HepG2 (cell line): Measurements from ENCODE around the gene MMS19. TPM values are rescaled to one million over a fixed set of nuclear protein-coding genes. Genes with fewer than 3 reads are reported as not detected.

Experiments used
- ARID3A ChIP-seq: IDR thresholded peaks from 2 replicates; pipeline ENCODE4 v1.6.1; 2012; ENCODE audit warnings: low read depth, low read length, improper control_type of control experiment
- FOXA1 ChIP-seq, 2 experiments: fragments of 450-650 bp in 1 of 2; sonication (generic) in 1 of 2; formaldehyde crosslinking in 1 of 2; IDR thresholded peaks; 2 replicates each; pipeline versions ENCODE4 v1.4.0 to v1.6.1; 2016 to 2020; ENCODE audit warnings: missing genetic modification reagents in 1 of 2
- NR2F1 ChIP-seq, 2 experiments: fragments of 450-650 bp in 1 of 2; formaldehyde crosslinking in 1 of 2; IDR thresholded peaks; 2 replicates each; pipeline versions ENCODE4 v1.5.0 to v1.6.1; 2016 to 2020; ENCODE audit warnings: mild to moderate bottlenecking in 1 of 2, missing compliant biosample characterization in 1 of 2, missing genetic modification reagents in 1 of 2, moderate library complexity in 1 of 2
- POGZ ChIP-seq: sonication (generic); formaldehyde crosslinking; IDR thresholded peaks from 2 replicates; pipeline ENCODE4 v1.4.0; 2020; ENCODE audit warnings: mild to moderate bottlenecking, missing genetic modification reagents
- PPARG ChIP-seq: conservative IDR thresholded peaks from 2 replicates; pipeline ENCODE4 v1.6.1; 2016; ENCODE audit warnings: missing biosample characterization, missing genetic modification reagents
- RCOR2 ChIP-seq: IDR thresholded peaks from 2 replicates; pipeline ENCODE4 v1.6.1; 2016; ENCODE audit warnings: missing biosample characterization, missing genetic modification reagents
- RERE ChIP-seq: IDR thresholded peaks from 2 replicates; pipeline ENCODE4 v1.6.1; 2016; ENCODE audit warnings: low read depth, missing genetic modification reagents, missing compliant biosample characterization
- SP2 ChIP-seq: sonication (generic); formaldehyde crosslinking; IDR thresholded peaks from 2 replicates; pipeline ENCODE4 v1.5.1; 2020; ENCODE audit warnings: mild to moderate bottlenecking, missing genetic modification reagents
- TARDBP ChIP-seq: sonication (generic); formaldehyde crosslinking; IDR thresholded peaks from 2 replicates; pipeline ENCODE4 v1.8.0; 2022; ENCODE audit warnings: mild to moderate bottlenecking, missing genetic modification reagents
- TERF1 ChIP-seq: sonication (generic); formaldehyde crosslinking; IDR thresholded peaks from 2 replicates; pipeline ENCODE4 v1.8.0; 2022; ENCODE audit warnings: mild to moderate bottlenecking, missing genetic modification reagents, moderate library complexity
- TRIM24 ChIP-seq: sonication (generic); formaldehyde crosslinking; IDR thresholded peaks from 2 replicates; pipeline ENCODE4 v1.8.0; 2022; ENCODE audit warnings: mild to moderate bottlenecking, missing genetic modification reagents
- ZBTB7B ChIP-seq: sonication (generic); formaldehyde crosslinking; IDR thresholded peaks from 2 replicates; pipeline ENCODE4 v1.4.0; 2020; ENCODE audit warnings: missing genetic modification reagents
- ZNF460 ChIP-seq: sonication (generic); formaldehyde crosslinking; IDR thresholded peaks from 2 replicates; pipeline ENCODE4 v1.5.1; 2020; ENCODE audit warnings: missing genetic modification reagents, mild to moderate bottlenecking, borderline replicate concordance
- ZNF629 ChIP-seq: sonication (generic); formaldehyde crosslinking; conservative IDR thresholded peaks from 2 replicates; pipeline ENCODE4 v1.5.0; 2020; ENCODE audit warnings: missing genetic modification reagents
- ZNF674 ChIP-seq: sonication (generic); formaldehyde crosslinking; IDR thresholded peaks from 2 replicates; pipeline ENCODE4 v1.5.0; 2020; ENCODE audit warnings: low read depth, mild to moderate bottlenecking, missing genetic modification reagents
- ZNF770 ChIP-seq: sonication (generic); formaldehyde crosslinking; IDR thresholded peaks from 2 replicates; pipeline ENCODE4 v1.5.0; 2020; ENCODE audit warnings: mild to moderate bottlenecking, missing genetic modification reagents
- ZNF777 ChIP-seq: sonication (generic); formaldehyde crosslinking; IDR thresholded peaks from 2 replicates; pipeline ENCODE4 v1.4.0; 2020; ENCODE audit warnings: missing genetic modification reagents
- polyA plus RNA-seq, 8 experiments: library from polyadenylated mRNA; depleted of rRNA in 3 of 8; stranded (reverse) in 7 of 8; unstranded in 1 of 8; fragments of >200 nt; fragmentation: Illumina TruSeq in 4 of 8; extraction: Trizol in 4 of 8; gene quantifications; 2 replicates each; pipeline versions ENCODE4 v1.2.1 to v1.2.3, GENCODE V29; 2011 to 2016; ENCODE audit warnings: low read depth in 4 of 8, missing spikeins in 1 of 8, mixed read lengths in 1 of 8; ENCODE audit not compliant: insufficient read depth in 1 of 8
- total RNA-seq, 5 experiments: library from RNA; depleted of rRNA; stranded (reverse); fragments of >200 nt; fragmentation: Illumina TruSeq; extraction: Trizol; gene quantifications; 2 replicates each; pipeline ENCODE4 v1.2.3, GENCODE V29; 2016; ENCODE audit warnings: low read depth in 1 of 5

MMS19 gene
- total and polyA plus RNA-seq, 2 of the 13 experiments (the other 11 are each of a cell fraction or from before 2014, with no cell fraction given): 76.4 to 107 TPM

- TF ChIP-seq ARID3A (0 out of 2 replicates have a peak, but pooled peaks have one; percentile 13), ZBTB7B (CRISPR knock-in tag) (peak; percentile 45; the same call in 1 of the 2 replicates), TRIM24 (no peak), PPARG (0 out of 2 replicates have a peak, but pooled peaks have one; percentile 19), RERE (CRISPR knock-in tag) (no peak), ZNF777 (CRISPR knock-in tag) (no peak), TARDBP (CRISPR knock-in tag) (0 out of 2 replicates have a peak, but pooled peaks have one; percentile 42), SP2 (CRISPR knock-in tag) (no peak), ZNF629 (peak; percentile 39; the same call in 1 of the 2 replicates), ZNF770 (CRISPR knock-in tag) (peak; percentile 98), FOXA1 (IDR thresholded peaks at IDR 0.05) (no peak), FOXA1 (CRISPR knock-in tag; IDR thresholded peaks at IDR 0.05) (no peak), NR2F1 (CRISPR knock-in tag; IDR thresholded peaks at IDR 0.05) (peak; percentile 42 to 85; a peak in 3 of 4 replicates), POGZ (CRISPR knock-in tag) (0 out of 2 replicates have a peak, but pooled peaks have one; percentile 29), ZNF460 (CRISPR knock-in tag) (peak; percentile 68; the same call in 1 of the 2 replicates), ZNF674 (CRISPR knock-in tag) (no peak), TERF1 (CRISPR knock-in tag) (no peak), RCOR2 (CRISPR knock-in tag) (0 out of 2 replicates have a peak, but pooled peaks have one; percentile 48)
Measured at GRCh38 chr10:97411406-97411805, 86.8 kb downstream of the MMS19 start (continued).
